Left lung (tissue), 14 donors: ENCODE results near the gene GK2. TPM values are rescaled to one million over a fixed set of nuclear protein-coding genes. Genes with fewer than 3 reads are reported as not detected.

Experiments
- ATAC-seq: fragments of 200-7000 bp; cut with Tn5 transposase; one replicate; pipeline ENCODE4 v1.9.1; 2020; ENCODE audit warnings: moderate library complexity
- DNase-seq, 4 donors: peaks; one replicate each; pipeline ENCODE4 v3.0.0-alpha.2; 2013 to 2020
- H3K27ac ChIP-seq, 2 donors: fragments of 200-600 bp; sonication (generic) in 1 of 2; one replicate each; pipeline versions ENCODE4 v1.5.0 to v1.8.0; 2020 to 2021
- H3K27me3 ChIP-seq, 2 donors: fragments of 200-600 bp; sonication (generic) in 1 of 2; one replicate each; pipeline versions ENCODE4 v1.5.0 to v1.8.0; 2020 to 2021
- H3K36me3 ChIP-seq, 2 donors: fragments of 200-600 bp; sonication (generic) in 1 of 2; one replicate each; pipeline versions ENCODE4 v1.5.0 to v1.8.0; 2020 to 2021
- H3K4me1 ChIP-seq, 2 donors: fragments of 200-600 bp; one replicate each; pipeline ENCODE4 v1.8.0; 2021
- H3K4me3 ChIP-seq, 2 donors: fragments of 200-600 bp; sonication (generic) in 1 of 2; one replicate each; pipeline versions ENCODE4 v1.5.0 to v1.8.0; 2020 to 2021; ENCODE audit warnings: mild to moderate bottlenecking in 1 of 2
- H3K9me3 ChIP-seq, 2 donors: fragments of 200-600 bp; sonication (generic) in 1 of 2; one replicate each; pipeline versions ENCODE4 v1.5.0 to v1.8.0; 2020 to 2021
- CTCF ChIP-seq, 2 donors: fragments of 200-600 bp; sonication (generic) in 1 of 2; IDR thresholded peaks; one replicate each; pipeline versions ENCODE4 v1.5.0 to v1.8.0; 2021; ENCODE audit warnings: antibody characterized with exemption in 2 of 2
- intact Hi-C, 2 donors: fragments of 100-400 bp; cut with DNase I; formaldehyde crosslinking; loops; one replicate each; pipeline versions ENCODE4 v1.11.2 to v1.14.2; 2022
- long read RNA-seq, 12 donors: library from polyadenylated mRNA in 2 of 12; unstranded in 2 of 12; transcript quantifications; one replicate each; pipeline ENCODE4 v2.0.0 and lab custom pipeline, GENCODE V29; 2019 to 2026
- polyA plus RNA-seq, 6 donors: library from polyadenylated mRNA; unstranded; fragments of 120-200 nt; gene quantifications; one replicate each; pipeline ENCODE4 v1.2.1, GENCODE V29; 2013; ENCODE audit not compliant: insufficient read length in 6 of 6
- total RNA-seq, 2 donors: library from RNA; stranded (reverse); fragmentation: NEBNext Ultra II Directional; extraction: Animal tissue kit (Norgen Biotek cat#: 25700); gene quantifications; one replicate each; pipeline ENCODE4 v1.2.1, GENCODE V29; 2021
- donor health status: DM: no; HTN: yes; CAD: no.
- donor health status: DM: no; HTN: no; CAD: no.

The GK2 gene
- not detected for total RNA-seq
- polyA plus RNA-seq, result not detected
- long read RNA-seq, donor 1, result 0 reads
- long read RNA-seq, donor 2, result 0 reads
- long read RNA-seq, donor 3, result 0 reads
- long read RNA-seq, donor 4, result 0 reads
- long read RNA-seq, donor 5, result 0 reads
- long read RNA-seq, donor 6, result 0 reads
- long read RNA-seq, donor 7, result 0 reads
- long read RNA-seq, donor 8, result 0 reads
- long read RNA-seq, donor 9, result 0 reads
- long read RNA-seq, donor 10, result 0 reads
- long read RNA-seq, donor 11, result 0 reads
- long read RNA-seq, donor 12, result 0 reads

GRCh38 chr4:79408063-79408462 lies at the start of gene GK2:
Gene GK2 (minus strand): TSS chr4:79408228. CDS start chr4:79408200, 28 bp downstream.
- H3K9me3 ChIP-seq, result peaks cover 0 to 3% of the 10 kb centered on the region in 2 donors
- H3K27me3 ChIP-seq, result no peaks in the 10 kb centered on the region
- H3K27ac ChIP-seq, result no peak within 1 kb of the TSS
- H3K36me3 ChIP-seq, result no peaks in the 10 kb centered on the region
- H3K4me3 ChIP-seq, result no peak within 1 kb of the TSS
- TF ChIP-seq CTCF (IDR thresholded peaks at IDR 0.05), result no peak
- no peak for ATAC-seq
- DNase-seq, result peak in 1 of 4 donors; percentile 74
- intact Hi-C loops, result no loop called here
- no peaks in the 10 kb centered on the region for H3K4me1 ChIP-seq

GRCh38 chr4:79455216-79455615 lies 47.2 kb upstream of the GK2 start:
- no peak for TF ChIP-seq CTCF (IDR thresholded peaks at IDR 0.05)

GRCh38 chr4:79454656-79455055 lies 46.6 kb upstream of the GK2 start:
- Histone ChIP-seq H3K27ac (no peak overlapping the region), H3K36me3 (no peaks in the 10 kb centered on the region), H3K27me3 (no peaks in the 10 kb centered on the region), H3K9me3 (no peaks in the 10 kb centered on the region), H3K4me3 (no peak overlapping the region), H3K4me1 (no peaks in the 10 kb centered on the region)
- DNase-seq (no peak), ATAC-seq (no peak)
- intact Hi-C loops, result no loop called here
- no peak for TF ChIP-seq CTCF (IDR thresholded peaks at IDR 0.05)

More at GRCh38 chr4:79455216-79455615, 47.2 kb upstream of the GK2 start:
- no peaks in the 10 kb centered on the region for H3K4me1 ChIP-seq
- ATAC-seq (no peak), DNase-seq (no peak)
- intact Hi-C loops, result no loop called here
- no peak overlapping the region for H3K27ac ChIP-seq
- no peak overlapping the region for H3K4me3 ChIP-seq
- no peaks in the 10 kb centered on the region for H3K9me3 ChIP-seq
- no peaks in the 10 kb centered on the region for H3K27me3 ChIP-seq
- H3K36me3 ChIP-seq, result no peaks in the 10 kb centered on the region

- intact Hi-C loops, result no loop called here
- ATAC-seq (no peak), DNase-seq (no peak)
- no peak for TF ChIP-seq CTCF (IDR thresholded peaks at IDR 0.05)
- H3K27ac ChIP-seq, result no peak overlapping the region
- H3K9me3 ChIP-seq, result no peaks in the 10 kb centered on the region
- H3K27me3 ChIP-seq, result no peaks in the 10 kb centered on the region
- no peak overlapping the region for H3K4me3 ChIP-seq
- no peaks in the 10 kb centered on the region for H3K4me1 ChIP-seq
- no peaks in the 10 kb centered on the region for H3K36me3 ChIP-seq
Observed at GRCh38 chr4:79450053-79450452, 42.0 kb upstream of the GK2 start.

GRCh38 chr4:79446145-79446544 lies 38.1 kb upstream of the GK2 start:
- Histone ChIP-seq H3K36me3 (no peaks in the 10 kb centered on the region), H3K27me3 (no peaks in the 10 kb centered on the region), H3K4me1 (no peaks in the 10 kb centered on the region), H3K4me3 (no peak overlapping the region), H3K9me3 (no peaks in the 10 kb centered on the region), H3K27ac (no peak overlapping the region)
- TF ChIP-seq CTCF (IDR thresholded peaks at IDR 0.05), result no peak
- no peak for DNase-seq
- ATAC-seq, result no peak
- intact Hi-C loops, result no loop called here
